HepG2 (cell line): ENCODE results near the gene RNF4. TPM values are rescaled to one million over a fixed set of nuclear protein-coding genes. Genes with fewer than 3 reads are reported as not detected.

Experiments used
- ASH2L ChIP-seq: fragments of 300-600, 200-600 bp; sonication (generic); IDR thresholded peaks from 2 replicates; pipeline ENCODE4 v1.7.0; 2017; ENCODE audit warnings: low read depth, mild to moderate bottlenecking, moderate library complexity, mixed read lengths, low read length; ENCODE audit not compliant: insufficient read length
- ATF7 ChIP-seq, 2 experiments: fragments of 450-650 bp in 1 of 2; sonication (generic) in 1 of 2; formaldehyde crosslinking in 1 of 2; IDR thresholded peaks; 2 replicates each; pipeline versions ENCODE4 v1.4.0 to v1.6.1; 2016 to 2020; ENCODE audit warnings: antibody characterized with exemption in 1 of 2, mild to moderate bottlenecking in 1 of 2, missing genetic modification reagents in 1 of 2
- ETS1 ChIP-seq: sonication (generic); formaldehyde crosslinking; IDR thresholded peaks from 2 replicates; pipeline ENCODE4 v1.4.0; 2020; ENCODE audit warnings: missing genetic modification reagents
- HDAC1 ChIP-seq: sonication (generic); formaldehyde crosslinking; IDR thresholded peaks from 2 replicates; pipeline ENCODE4 v1.5.1; 2020; ENCODE audit warnings: mild to moderate bottlenecking, missing genetic modification reagents
- IRF2 ChIP-seq: IDR thresholded peaks from 2 replicates; pipeline ENCODE4 v1.6.1; 2018; ENCODE audit warnings: missing genetic modification reagents, missing compliant biosample characterization
- ISL2 ChIP-seq: sonication (generic); formaldehyde crosslinking; IDR thresholded peaks from 2 replicates; pipeline ENCODE4 v1.5.0; 2020; ENCODE audit warnings: missing genetic modification reagents
- MTA3 ChIP-seq: sonication (generic); formaldehyde crosslinking; IDR thresholded peaks from 2 replicates; pipeline ENCODE4 v1.4.0; 2020; ENCODE audit warnings: missing genetic modification reagents
- NFAT5 ChIP-seq: sonication (generic); formaldehyde crosslinking; IDR thresholded peaks from 2 replicates; pipeline ENCODE4 v1.4.0; 2020; ENCODE audit warnings: missing genetic modification reagents
- NFKB2 ChIP-seq: sonication (generic); formaldehyde crosslinking; IDR thresholded peaks from 2 replicates; pipeline ENCODE4 v1.4.0; 2020; ENCODE audit warnings: missing genetic modification reagents, borderline replicate concordance
- NPAS2 ChIP-seq: sonication (generic); formaldehyde crosslinking; IDR thresholded peaks from 2 replicates; pipeline ENCODE4 v1.8.0; 2022; ENCODE audit warnings: mild to moderate bottlenecking, missing genetic modification reagents, borderline replicate concordance
- SMAD1 ChIP-seq: sonication (generic); formaldehyde crosslinking; IDR thresholded peaks from 2 replicates; pipeline ENCODE4 v1.4.0; 2020; ENCODE audit warnings: missing genetic modification reagents, low read depth, mild to moderate bottlenecking, borderline replicate concordance
- ZNF501 ChIP-seq: sonication (generic); formaldehyde crosslinking; IDR thresholded peaks from 2 replicates; pipeline ENCODE4 v1.5.1; 2020; ENCODE audit warnings: mild to moderate bottlenecking, moderate library complexity, missing genetic modification reagents
- ZNF563 ChIP-seq: sonication (generic); formaldehyde crosslinking; IDR thresholded peaks from 2 replicates; pipeline ENCODE4 v1.8.0; 2022; ENCODE audit warnings: mild to moderate bottlenecking, moderate library complexity, missing genetic modification reagents
- polyA plus RNA-seq, 8 experiments: library from polyadenylated mRNA; depleted of rRNA in 3 of 8; stranded (reverse) in 7 of 8; unstranded in 1 of 8; fragments of >200 nt; fragmentation: Illumina TruSeq in 4 of 8; extraction: Trizol in 4 of 8; gene quantifications; 2 replicates each; pipeline versions ENCODE4 v1.2.1 to v1.2.3, GENCODE V29; 2011 to 2016; ENCODE audit warnings: low read depth in 4 of 8, missing spikeins in 1 of 8, mixed read lengths in 1 of 8; ENCODE audit not compliant: insufficient read depth in 1 of 8
- total RNA-seq, 5 experiments: library from RNA; depleted of rRNA; stranded (reverse); fragments of >200 nt; fragmentation: Illumina TruSeq; extraction: Trizol; gene quantifications; 2 replicates each; pipeline ENCODE4 v1.2.3, GENCODE V29; 2016; ENCODE audit warnings: low read depth in 1 of 5
- TF ChIP-seq, protein P1 (sequence below): sonication (generic); formaldehyde crosslinking; IDR thresholded peaks from 2 replicates; pipeline ENCODE4 v1.5.0; 2020; ENCODE audit warnings: mild to moderate bottlenecking, missing genetic modification reagents
- TF ChIP-seq, protein P2 (sequence below): sonication (generic); formaldehyde crosslinking; IDR thresholded peaks from 2 replicates; pipeline ENCODE4 v1.8.0; 2022; ENCODE audit warnings: missing genetic modification reagents, mild to moderate bottlenecking, borderline replicate concordance
- TF ChIP-seq, protein P3 (sequence below): sonication (generic); formaldehyde crosslinking; IDR thresholded peaks from 2 replicates; pipeline ENCODE4 v1.5.1; 2020; ENCODE audit warnings: missing genetic modification reagents, mild to moderate bottlenecking, borderline replicate concordance

The RNF4 gene
- total and polyA plus RNA-seq, 2 of the 13 experiments (the other 11 are each of a cell fraction or from before 2014, with no cell fraction given) = 38.1 to 45.1 TPM

GRCh38 chr4:2534904-2535375, 66.0 kb downstream of the RNF4 start (continued):
- TF ChIP-seq NFAT5 (CRISPR knock-in tag) (no peak), HDAC1 (peak; percentile 25; the same call in 1 of the 2 replicates), IRF2 (CRISPR knock-in tag) (no peak), ZNF563 (CRISPR knock-in tag) (no peak), ASH2L (peak; percentile 36), ISL2 (CRISPR knock-in tag) (no peak), MTA3 (CRISPR knock-in tag) (no peak), NPAS2 (CRISPR knock-in tag) (no peak), ATF7 (IDR thresholded peaks at IDR 0.05) (no peak), ATF7 (CRISPR knock-in tag; IDR thresholded peaks at IDR 0.05) (no peak), SMAD1 (CRISPR knock-in tag) (0 out of 2 replicates have a peak, but pooled peaks have one; percentile 49), ETS1 (CRISPR knock-in tag) (no peak), NFKB2 (CRISPR knock-in tag) (no peak), ZNF501 (0 out of 2 replicates have a peak, but pooled peaks have one; percentile 11)
- TF ChIP-seq, protein P1, sequence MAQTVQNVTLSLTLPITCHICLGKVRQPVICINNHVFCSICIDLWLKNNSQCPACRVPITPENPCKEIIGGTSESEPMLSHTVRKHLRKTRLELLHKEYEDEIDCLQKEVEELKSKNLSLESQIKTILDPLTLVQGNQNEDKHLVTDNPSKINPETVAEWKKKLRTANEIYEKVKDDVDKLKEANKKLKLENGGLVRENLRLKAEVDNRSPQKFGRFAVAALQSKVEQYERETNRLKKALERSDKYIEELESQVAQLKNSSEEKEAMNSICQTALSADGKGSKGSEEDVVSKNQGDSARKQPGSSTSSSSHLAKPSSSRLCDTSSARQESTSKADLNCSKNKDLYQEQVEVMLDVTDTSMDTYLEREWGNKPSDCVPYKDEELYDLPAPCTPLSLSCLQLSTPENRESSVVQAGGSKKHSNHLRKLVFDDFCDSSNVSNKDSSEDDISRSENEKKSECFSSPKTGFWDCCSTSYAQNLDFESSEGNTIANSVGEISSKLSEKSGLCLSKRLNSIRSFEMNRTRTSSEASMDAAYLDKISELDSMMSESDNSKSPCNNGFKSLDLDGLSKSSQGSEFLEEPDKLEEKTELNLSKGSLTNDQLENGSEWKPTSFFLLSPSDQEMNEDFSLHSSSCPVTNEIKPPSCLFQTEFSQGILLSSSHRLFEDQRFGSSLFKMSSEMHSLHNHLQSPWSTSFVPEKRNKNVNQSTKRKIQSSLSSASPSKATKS (CRISPR knock-in tag) = no peak
- TF ChIP-seq, protein P2, sequence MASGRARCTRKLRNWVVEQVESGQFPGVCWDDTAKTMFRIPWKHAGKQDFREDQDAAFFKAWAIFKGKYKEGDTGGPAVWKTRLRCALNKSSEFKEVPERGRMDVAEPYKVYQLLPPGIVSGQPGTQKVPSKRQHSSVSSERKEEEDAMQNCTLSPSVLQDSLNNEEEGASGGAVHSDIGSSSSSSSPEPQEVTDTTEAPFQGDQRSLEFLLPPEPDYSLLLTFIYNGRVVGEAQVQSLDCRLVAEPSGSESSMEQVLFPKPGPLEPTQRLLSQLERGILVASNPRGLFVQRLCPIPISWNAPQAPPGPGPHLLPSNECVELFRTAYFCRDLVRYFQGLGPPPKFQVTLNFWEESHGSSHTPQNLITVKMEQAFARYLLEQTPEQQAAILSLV = no peak
- TF ChIP-seq, protein P3, sequence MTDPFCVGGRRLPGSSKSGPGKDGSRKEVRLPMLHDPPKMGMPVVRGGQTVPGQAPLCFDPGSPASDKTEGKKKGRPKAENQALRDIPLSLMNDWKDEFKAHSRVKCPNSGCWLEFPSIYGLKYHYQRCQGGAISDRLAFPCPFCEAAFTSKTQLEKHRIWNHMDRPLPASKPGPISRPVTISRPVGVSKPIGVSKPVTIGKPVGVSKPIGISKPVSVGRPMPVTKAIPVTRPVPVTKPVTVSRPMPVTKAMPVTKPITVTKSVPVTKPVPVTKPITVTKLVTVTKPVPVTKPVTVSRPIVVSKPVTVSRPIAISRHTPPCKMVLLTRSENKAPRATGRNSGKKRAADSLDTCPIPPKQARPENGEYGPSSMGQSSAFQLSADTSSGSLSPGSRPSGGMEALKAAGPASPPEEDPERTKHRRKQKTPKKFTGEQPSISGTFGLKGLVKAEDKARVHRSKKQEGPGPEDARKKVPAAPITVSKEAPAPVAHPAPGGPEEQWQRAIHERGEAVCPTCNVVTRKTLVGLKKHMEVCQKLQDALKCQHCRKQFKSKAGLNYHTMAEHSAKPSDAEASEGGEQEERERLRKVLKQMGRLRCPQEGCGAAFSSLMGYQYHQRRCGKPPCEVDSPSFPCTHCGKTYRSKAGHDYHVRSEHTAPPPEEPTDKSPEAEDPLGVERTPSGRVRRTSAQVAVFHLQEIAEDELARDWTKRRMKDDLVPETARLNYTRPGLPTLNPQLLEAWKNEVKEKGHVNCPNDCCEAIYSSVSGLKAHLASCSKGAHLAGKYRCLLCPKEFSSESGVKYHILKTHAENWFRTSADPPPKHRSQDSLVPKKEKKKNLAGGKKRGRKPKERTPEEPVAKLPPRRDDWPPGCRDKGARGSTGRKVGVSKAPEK (CRISPR knock-in tag) = no peak
